Hindlimb muscle (tissue), 1 donor: Measurements from ENCODE around the gene BPTF. TPM values are rescaled to one million over a fixed set of nuclear protein-coding genes. Genes with fewer than 3 reads are reported as not detected.
"Not testable (repeated sequence)": the region's sequence is repeated elsewhere in the genome, so short reads cannot be mapped to it uniquely, and the experiment has no call there.

Source experiments
- DNase-seq: peaks from one replicate; pipeline ENCODE4 v3.0.0-alpha.2; 2013
- polyA plus RNA-seq: library from polyadenylated mRNA; unstranded; fragments of 120-200 nt; gene quantifications from one replicate; pipeline ENCODE4 v1.2.1, GENCODE V29; 2013; ENCODE audit not compliant: insufficient read length

Gene BPTF
- polyA plus RNA-seq, 1 donor, result 56.3 TPM

- not testable (repeated sequence) for DNase-seq
Measured at GRCh38 chr17:68018493-68018892, 193.2 kb downstream of the BPTF start.

GRCh38 chr17:68019336-68019674, 194.0 kb downstream of the BPTF start:
- DNase-seq, result no peak

GRCh38 chr17:68019675-68020408, 194.5 kb downstream of the BPTF start:
- DNase-seq, result peak; percentile 96

- DNase-seq, result no peak
Measured at GRCh38 chr17:68020409-68020756, 195.1 kb downstream of the BPTF start.

- DNase-seq, result not testable (repeated sequence)
Measured at GRCh38 chr17:68020791-68021190, 195.5 kb downstream of the BPTF start.

- no peak for DNase-seq
Measured at GRCh38 chr17:68021963-68022362, 196.7 kb downstream of the BPTF start.

GRCh38 chr17:68022547-68022946, 197.2 kb downstream of the BPTF start:
- not testable (repeated sequence) for DNase-seq

- DNase-seq, result no peak
Measured at GRCh38 chr17:68029512-68030215, 204.4 kb downstream of the BPTF start.

Other genes starting within 250 kb of the BPTF start
- 57.7 TPM for gene NOL11, start 107.6 kb upstream of the BPTF start, polyA plus RNA-seq
- gene C17orf58, start 171.0 kb downstream of the BPTF start, polyA plus RNA-seq, result 17.1 TPM
- 41.0 TPM for gene KPNA2, start 210.2 kb downstream of the BPTF start, polyA plus RNA-seq